Liver (tissue), 9 donors: Measurements from ENCODE around the gene AAK1. TPM values are rescaled to one million over a fixed set of nuclear protein-coding genes. Genes with fewer than 3 reads are reported as not detected.
"Not testable (repeated sequence)": the region's sequence is repeated elsewhere in the genome, so short reads cannot be mapped to it uniquely, and the experiment has no call there.

Experiments
- DNase-seq: peaks from one replicate; pipeline ENCODE4 v3.0.0-alpha.2; 2017; ENCODE audit warnings: low spot score
- H3K27ac ChIP-seq, 2 donors: one replicate each; pipeline ENCODE4 v1.7.0; 2013; ENCODE audit warnings: inconsistent platforms in 2 of 2, low read length in 2 of 2, control low read depth in 1 of 2, low read depth in 1 of 2, mild to moderate bottlenecking in 1 of 2
- H3K27me3 ChIP-seq, 4 donors: one replicate each; pipeline versions ENCODE4 v1.6.1 to v1.7.0; 2013; ENCODE audit warnings: low read length in 3 of 4, inconsistent platforms in 1 of 4, mild to moderate bottlenecking in 1 of 4, moderate library complexity in 1 of 4; ENCODE audit not compliant: control insufficient read depth in 4 of 4, insufficient read depth in 4 of 4
- H3K36me3 ChIP-seq, 4 donors: one replicate each; pipeline versions ENCODE4 v1.6.1 to v1.7.0; 2013; ENCODE audit warnings: low read length in 3 of 4, mild to moderate bottlenecking in 3 of 4, low read depth in 1 of 4, moderate library complexity in 1 of 4; ENCODE audit not compliant: control insufficient read depth in 4 of 4, insufficient read depth in 3 of 4
- H3K4me1 ChIP-seq, 4 donors: one replicate each; pipeline versions ENCODE4 v1.6.1 to v1.7.0; 2013; ENCODE audit warnings: low read length in 3 of 4, mild to moderate bottlenecking in 3 of 4, moderate library complexity in 1 of 4; ENCODE audit not compliant: control insufficient read depth in 4 of 4, insufficient read depth in 4 of 4
- H3K4me3 ChIP-seq, 3 donors: one replicate each; pipeline versions ENCODE4 v1.6.1 to v1.7.0; 2013; ENCODE audit warnings: low read length in 3 of 3, control low read depth in 1 of 3, low read depth in 1 of 3, mild to moderate bottlenecking in 1 of 3
- H3K9ac ChIP-seq, 2 donors: one replicate each; pipeline ENCODE4 v1.7.0; 2013; ENCODE audit warnings: low read length in 2 of 2, mild to moderate bottlenecking in 2 of 2, moderate library complexity in 2 of 2, control low read depth in 1 of 2, low read depth in 1 of 2
- H3K9me3 ChIP-seq, 4 donors: one replicate each; pipeline versions ENCODE4 v1.6.1 to v1.7.0; 2013; ENCODE audit warnings: low read length in 3 of 4; ENCODE audit not compliant: control insufficient read depth in 4 of 4
- ATF3 ChIP-seq: IDR thresholded peaks from 2 replicates; pipeline ENCODE4 v1.6.1; 2016; ENCODE audit warnings: antibody characterized with exemption
- EGR1 ChIP-seq, 2 donors: IDR thresholded peaks; 2 replicates each; pipeline ENCODE4 v1.6.1; 2016 to 2018; ENCODE audit warnings: antibody characterized with exemption in 2 of 2, low read depth in 2 of 2
- FOXA2 ChIP-seq: IDR thresholded peaks from 2 replicates; pipeline ENCODE4 v1.6.1; 2016; ENCODE audit warnings: antibody characterized with exemption
- GABPA ChIP-seq, 2 donors: IDR thresholded peaks in 1 of 2; conservative IDR thresholded peaks in 1 of 2; 2 replicates each; pipeline ENCODE4 v1.6.1; 2016; ENCODE audit warnings: antibody characterized with exemption in 2 of 2, mild to moderate bottlenecking in 1 of 2, moderate library complexity in 1 of 2
- HNF4A ChIP-seq, 2 donors: conservative IDR thresholded peaks; 2 replicates each; pipeline ENCODE4 v1.6.1; 2016; ENCODE audit warnings: antibody characterized with exemption in 2 of 2, mild to moderate bottlenecking in 2 of 2
- HNF4G ChIP-seq: IDR thresholded peaks from 2 replicates; pipeline ENCODE4 v1.6.1; 2016; ENCODE audit warnings: antibody characterized with exemption
- JUND ChIP-seq, 2 donors: IDR thresholded peaks; 2 replicates each; pipeline ENCODE4 v1.6.1; 2016; ENCODE audit warnings: antibody characterized with exemption in 2 of 2
- NR2F2 ChIP-seq: IDR thresholded peaks from 2 replicates; pipeline ENCODE4 v1.6.1; 2016; ENCODE audit warnings: antibody characterized with exemption
- RAD21 ChIP-seq, 2 donors: IDR thresholded peaks; 2 replicates each; pipeline ENCODE4 v1.6.1; 2016; ENCODE audit warnings: antibody characterized with exemption in 2 of 2, mild to moderate bottlenecking in 2 of 2
- SP1 ChIP-seq: IDR thresholded peaks from 2 replicates; pipeline ENCODE4 v1.6.1; 2018; ENCODE audit warnings: antibody characterized with exemption, mild to moderate bottlenecking
- TAF1 ChIP-seq: conservative IDR thresholded peaks from 2 replicates; pipeline ENCODE4 v1.6.1; 2016; ENCODE audit warnings: antibody characterized with exemption, mild to moderate bottlenecking
- YY1 ChIP-seq: IDR thresholded peaks from 2 replicates; pipeline ENCODE4 v1.6.1; 2016; ENCODE audit warnings: antibody characterized with exemption, mild to moderate bottlenecking
- WGBS: extraction: QIAGEN DNeasy Blood & Tissue Kit; methylation state at CpG from one replicate; pipeline ENCODE4 v1.1.7; 2013; 5-methylcytosine and 5-hydroxymethylcytosine counted together
- polyA plus RNA-seq, 2 donors: library from polyadenylated mRNA; stranded (reverse) in 1 of 2; unstranded in 1 of 2; fragments of 200-250 nt in 1 of 2; fragments of >200 nt in 1 of 2; fragmentation: Nextera tagmentation in 1 of 2; extraction: Ambion mirVana in 1 of 2; gene quantifications; one replicate each; pipeline versions ENCODE4 v1.2.1 to v1.2.3, GENCODE V29; 2013 to 2015
- total RNA-seq, 2 donors: library from RNA; depleted of rRNA; stranded (reverse); fragments of >200 nt; gene quantifications; one replicate each; pipeline ENCODE4 v1.2.3, GENCODE V29; 2014
- TF ChIP-seq, protein P1 (sequence below): IDR thresholded peaks from 2 replicates; pipeline ENCODE4 v1.6.1; 2016; ENCODE audit warnings: antibody characterized with exemption
- TF ChIP-seq, protein P2 (sequence below): IDR thresholded peaks from 2 replicates; pipeline ENCODE4 v1.6.1; 2016; ENCODE audit warnings: antibody characterized with exemption, mild to moderate bottlenecking
- donor health status: healthy.
- donor health status: healthy.
- donor health status: healthy.
- donor health status: healthy.
- donor health status: healthy.

The AAK1 gene
- total and polyA plus RNA-seq, 4 donors, result 3.9 to 14.3 (median 11.3) TPM

- DNase-seq, result no peak
- Histone ChIP-seq H3K36me3 (no peaks in the 10 kb centered on the region), H3K27me3 (no peaks in the 10 kb centered on the region), H3K9me3 (no peaks in the 10 kb centered on the region), H3K4me1 (peaks cover 0 to 4% (median 0%) of the 10 kb centered on the region in 4 donors), H3K4me3 (no peak overlapping the region), H3K27ac (no peak overlapping the region), H3K9ac (no peak overlapping the region)
- 99% methylated on average over 1 of the region's 1 CpG for WGBS
- no peak for TF ChIP-seq ATF3
- no peak for TF ChIP-seq SP1
- no peak for TF ChIP-seq NR2F2
- TF ChIP-seq, protein P1, sequence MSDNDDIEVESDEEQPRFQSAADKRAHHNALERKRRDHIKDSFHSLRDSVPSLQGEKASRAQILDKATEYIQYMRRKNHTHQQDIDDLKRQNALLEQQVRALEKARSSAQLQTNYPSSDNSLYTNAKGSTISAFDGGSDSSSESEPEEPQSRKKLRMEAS, result no peak
- TF ChIP-seq HNF4A (conservative IDR thresholded peaks at IDR 0.05), result no peak
- TF ChIP-seq RAD21 (IDR thresholded peaks at IDR 0.05), result no peak
- no peak for TF ChIP-seq EGR1 (IDR thresholded peaks at IDR 0.05; ENCODE audit: low read depth in 2 of 2)
- no peak for TF ChIP-seq HNF4G
These were observed 15.8 kb upstream of the AAK1 start for GRCh38 chr2:69659349-69659748.

GRCh38 chr2:69652206-69652605 is 8.7 kb upstream of the AAK1 start:
- Histone ChIP-seq H3K9ac (no peak overlapping the region), H3K9me3 (no peaks in the 10 kb centered on the region), H3K4me1 (peaks cover 0 to 8% (median 3%) of the 10 kb centered on the region in 4 donors), H3K27me3 (no peaks in the 10 kb centered on the region), H3K4me3 (no peak overlapping the region), H3K36me3 (peaks cover 0 to 2% (median 0%) of the 10 kb centered on the region in 4 donors), H3K27ac (no peak overlapping the region)
- DNase-seq, result no peak
- TF ChIP-seq FOXA2 (no peak), EGR1 (IDR thresholded peaks at IDR 0.05; ENCODE audit: low read depth in 2 of 2) (no peak), TAF1 (no peak), SP1 (no peak), YY1 (no peak), JUND (IDR thresholded peaks at IDR 0.05) (no peak), HNF4G (no peak), GABPA (IDR thresholded peaks at IDR 0.05 in 1 of 2, conservative IDR thresholded peaks at IDR 0.05 in 1 of 2) (no peak)
- TF ChIP-seq, protein P2, sequence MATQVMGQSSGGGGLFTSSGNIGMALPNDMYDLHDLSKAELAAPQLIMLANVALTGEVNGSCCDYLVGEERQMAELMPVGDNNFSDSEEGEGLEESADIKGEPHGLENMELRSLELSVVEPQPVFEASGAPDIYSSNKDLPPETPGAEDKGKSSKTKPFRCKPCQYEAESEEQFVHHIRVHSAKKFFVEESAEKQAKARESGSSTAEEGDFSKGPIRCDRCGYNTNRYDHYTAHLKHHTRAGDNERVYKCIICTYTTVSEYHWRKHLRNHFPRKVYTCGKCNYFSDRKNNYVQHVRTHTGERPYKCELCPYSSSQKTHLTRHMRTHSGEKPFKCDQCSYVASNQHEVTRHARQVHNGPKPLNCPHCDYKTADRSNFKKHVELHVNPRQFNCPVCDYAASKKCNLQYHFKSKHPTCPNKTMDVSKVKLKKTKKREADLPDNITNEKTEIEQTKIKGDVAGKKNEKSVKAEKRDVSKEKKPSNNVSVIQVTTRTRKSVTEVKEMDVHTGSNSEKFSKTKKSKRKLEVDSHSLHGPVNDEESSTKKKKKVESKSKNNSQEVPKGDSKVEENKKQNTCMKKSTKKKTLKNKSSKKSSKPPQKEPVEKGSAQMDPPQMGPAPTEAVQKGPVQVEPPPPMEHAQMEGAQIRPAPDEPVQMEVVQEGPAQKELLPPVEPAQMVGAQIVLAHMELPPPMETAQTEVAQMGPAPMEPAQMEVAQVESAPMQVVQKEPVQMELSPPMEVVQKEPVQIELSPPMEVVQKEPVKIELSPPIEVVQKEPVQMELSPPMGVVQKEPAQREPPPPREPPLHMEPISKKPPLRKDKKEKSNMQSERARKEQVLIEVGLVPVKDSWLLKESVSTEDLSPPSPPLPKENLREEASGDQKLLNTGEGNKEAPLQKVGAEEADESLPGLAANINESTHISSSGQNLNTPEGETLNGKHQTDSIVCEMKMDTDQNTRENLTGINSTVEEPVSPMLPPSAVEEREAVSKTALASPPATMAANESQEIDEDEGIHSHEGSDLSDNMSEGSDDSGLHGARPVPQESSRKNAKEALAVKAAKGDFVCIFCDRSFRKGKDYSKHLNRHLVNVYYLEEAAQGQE, result no peak
- 92% methylated on average over 7 of the region's 7 CpGs for WGBS

- not testable (repeated sequence) for H3K27me3 ChIP-seq, H3K27ac ChIP-seq
- 98% methylated on average over 5 of the region's 5 CpGs for WGBS
These were observed 3.7 kb upstream of the AAK1 start for GRCh38 chr2:69647196-69647595.

More at GRCh38 chr2:69647196-69647595, 3.7 kb upstream of the AAK1 start:
- not testable (repeated sequence) for DNase-seq, H3K9me3 ChIP-seq, H3K4me3 ChIP-seq, H3K36me3 ChIP-seq, H3K9ac ChIP-seq
- H3K4me1 ChIP-seq, result peaks cover 0 to 23% (median 17%) of the 10 kb centered on the region in 4 donors
